ENCODE results near the gene NT5C3B. TPM values are rescaled to one million over a fixed set of nuclear protein-coding genes. Genes with fewer than 3 reads are reported as not detected.

Gene NT5C3B
- total and polyA plus RNA-seq, 2 donors (not counting 3 experiments of a cell fraction or from before 2014, with no cell fraction given): 67.3 to 92.5 TPM

DNA sequence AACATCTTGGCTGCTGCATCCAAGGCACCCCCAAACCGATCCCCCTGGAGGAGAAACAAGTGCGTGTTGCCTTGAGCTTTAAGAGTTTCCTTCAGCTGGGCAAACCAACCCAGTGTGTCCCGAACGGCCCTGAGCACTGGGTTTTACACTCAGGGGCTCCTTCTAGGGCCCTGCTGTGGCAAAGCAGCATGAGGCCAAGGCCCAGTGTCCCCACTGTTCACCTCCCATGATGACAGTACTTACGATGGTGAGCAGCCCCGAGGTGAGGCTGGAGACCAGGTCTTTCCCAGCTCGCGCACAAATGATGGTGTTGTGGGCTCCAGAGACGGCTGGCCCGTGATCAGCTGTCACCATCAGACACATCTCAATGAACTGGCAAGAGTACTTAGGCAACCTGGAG lies 35.8 kb upstream of the NT5C3B start:
- no peaks in the 10 kb centered on the region for H3K9me1 ChIP-seq (replicated peaks; ENCODE audit: control insufficient read depth, extremely low read depth, insufficient read depth, low read length)
- no peaks in the 10 kb centered on the region for H4K20me1 ChIP-seq (replicated peaks; ENCODE audit: control insufficient read depth, extremely low read depth, insufficient read depth, low read length)
- no peak overlapping the region for H3K4me2 ChIP-seq (ENCODE audit: insufficient read depth, low read length)
- H3K9ac ChIP-seq (replicated peaks; ENCODE audit: extremely low read depth, insufficient read depth, low read length): no peak overlapping the region
- no peak overlapping the region for H2AFZ ChIP-seq (ENCODE audit: low read depth, low read length)
- ChIA-PET CTCF (no interaction called here), POLR2A (no interaction called here)
- no peak overlapping the region for H3K27ac ChIP-seq (ENCODE audit: insufficient read depth, low read depth, low read length)
- no peak for TF ChIP-seq JUN (IDR thresholded peaks at IDR 0.05; ENCODE audit: borderline replicate concordance, insufficient read depth, insufficient read length, low read depth)
- no peak for TF ChIP-seq POLR2AphosphoS5 (IDR thresholded peaks at IDR 0.05; ENCODE audit: insufficient read depth, low read depth, low read length)
- TF ChIP-seq CTCF (IDR thresholded peaks at IDR 0.05; ENCODE audit: extremely low read depth in 1 of 2, insufficient read depth in 1 of 2, low read depth in 1 of 2, low read length in 2 of 2): no peak
- no peak for TF ChIP-seq POLR2A (IDR thresholded peaks at IDR 0.05; ENCODE audit: low read depth, low read length)
- no peak for TF ChIP-seq MYC (IDR thresholded peaks at IDR 0.05; ENCODE audit: low read depth, low read length)
- no peak for TF ChIP-seq GATA2 (IDR thresholded peaks at IDR 0.05; ENCODE audit: insufficient read depth, insufficient read length, low read depth, low read length)
- TF ChIP-seq EZH2 (IDR thresholded peaks at IDR 0.05; ENCODE audit: borderline replicate concordance, low read depth, low read length, severe bottlenecking): no peak
- TF ChIP-seq, protein P1, sequence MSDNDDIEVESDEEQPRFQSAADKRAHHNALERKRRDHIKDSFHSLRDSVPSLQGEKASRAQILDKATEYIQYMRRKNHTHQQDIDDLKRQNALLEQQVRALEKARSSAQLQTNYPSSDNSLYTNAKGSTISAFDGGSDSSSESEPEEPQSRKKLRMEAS (IDR thresholded peaks at IDR 0.05; ENCODE audit: insufficient read depth, insufficient read length): no peak
- no peak for TF ChIP-seq FOS (IDR thresholded peaks at IDR 0.05; ENCODE audit: borderline replicate concordance, insufficient read depth, low read length)
- H3K79me2 ChIP-seq (ENCODE audit: control insufficient read depth, insufficient read depth, low read length): no peaks in the 10 kb centered on the region
- no peaks in the 10 kb centered on the region for H3K9me3 ChIP-seq (replicated peaks; ENCODE audit: control insufficient read depth, insufficient read depth, low read length)
- no peaks in the 10 kb centered on the region for H3K4me1 ChIP-seq (ENCODE audit: control insufficient read depth, extremely low read depth, insufficient read depth, low read length)
- no peak overlapping the region for H3K4me3 ChIP-seq (replicated peaks in 1 of 3; ENCODE audit: insufficient read depth in 1 of 3, low read depth in 1 of 3, low read length in 3 of 3)
- no peak for DNase-seq (ENCODE audit: low read depth, low spot score)
- dilution Hi-C loops (cut with MboI; ENCODE audit: extremely low pct_ligation_motif_present, low sequenced_read_pairs): no loop called here
- no peaks in the 10 kb centered on the region for H3K27me3 ChIP-seq (ENCODE audit: control insufficient read depth in 2 of 2, insufficient read depth in 2 of 2, low read length in 2 of 2)
- BruUV-seq (replicated peaks): no TSS peak
- no peak for FAIRE-seq
- intact Hi-C loops (cut with micrococcal nuclease): no loop called here
- H3K36me3 ChIP-seq (ENCODE audit: control insufficient read depth in 2 of 2, extremely low read depth in 1 of 2, insufficient read depth in 2 of 2, low read length in 2 of 2): peaks cover 35 to 41% of the 10 kb centered on the region in 2 experiments

Data from endothelial cell of umbilical vein (primary cell).